Liver (tissue), 3 donors: Measurements from ENCODE around the gene GTPBP3.

Experiments used
- CTCF ChIP-seq: fragments of 150-350 bp; IDR thresholded peaks from 2 replicates; pipeline ENCODE4 v1.5.1; 2017; ENCODE audit warnings: improper control_type of control experiment, low read depth, low read length; ENCODE audit not compliant: missing input control
- EGR1 ChIP-seq, 2 donors: IDR thresholded peaks; 2 replicates each; pipeline ENCODE4 v1.6.1; 2016 to 2018; ENCODE audit warnings: antibody characterized with exemption in 2 of 2, low read depth in 2 of 2
- JUND ChIP-seq, 2 donors: IDR thresholded peaks; 2 replicates each; pipeline ENCODE4 v1.6.1; 2016; ENCODE audit warnings: antibody characterized with exemption in 2 of 2
- REST ChIP-seq: IDR thresholded peaks from 2 replicates; pipeline ENCODE4 v1.6.1; 2016; ENCODE audit warnings: antibody characterized with exemption, mild to moderate bottlenecking
- SP1 ChIP-seq: IDR thresholded peaks from 2 replicates; pipeline ENCODE4 v1.6.1; 2018; ENCODE audit warnings: antibody characterized with exemption, mild to moderate bottlenecking
- TAF1 ChIP-seq: conservative IDR thresholded peaks from 2 replicates; pipeline ENCODE4 v1.6.1; 2016; ENCODE audit warnings: antibody characterized with exemption, mild to moderate bottlenecking
- donor health status: healthy.
- donor health status: healthy.

DNA sequence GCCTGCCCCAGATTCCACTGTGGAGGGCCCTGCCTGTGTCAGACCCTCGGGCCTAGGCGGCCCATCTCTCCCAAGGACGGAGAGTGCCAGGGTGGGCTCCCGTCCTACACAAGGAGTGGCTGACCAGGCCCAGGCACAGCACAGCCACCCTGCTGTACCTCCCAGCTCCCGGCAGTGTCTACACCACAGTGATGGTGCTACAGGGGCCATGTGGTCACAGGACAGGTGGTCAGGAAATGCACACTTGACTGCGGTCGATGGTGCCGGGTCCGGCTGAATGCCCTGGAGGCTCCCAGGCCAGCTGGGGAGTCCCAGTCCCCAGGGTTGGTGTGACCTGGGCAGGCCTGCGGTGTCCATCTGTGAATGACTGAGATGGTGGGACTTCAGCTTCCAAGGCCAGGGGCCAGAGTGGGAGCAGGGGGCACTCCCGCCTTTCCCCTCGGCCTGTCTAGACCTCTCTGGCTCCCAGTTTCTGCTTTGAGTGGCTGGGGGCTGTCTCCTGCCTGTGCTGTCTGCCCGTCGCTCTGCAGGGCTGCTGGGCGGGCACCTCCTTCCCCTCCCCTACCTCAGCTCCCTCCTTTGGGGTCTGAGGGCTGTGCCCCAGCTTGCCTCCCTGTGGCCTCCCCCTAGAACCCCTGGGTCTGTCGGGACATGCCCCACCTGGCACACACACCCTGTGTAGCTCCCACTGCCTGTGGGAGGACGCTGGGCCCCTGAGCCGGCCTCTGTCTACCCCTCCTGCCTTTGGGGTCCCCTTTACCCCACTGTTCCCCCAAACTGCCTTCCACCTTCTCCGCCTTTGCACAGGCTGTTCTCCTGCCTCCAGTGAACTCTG lies 15.5 kb upstream of the GTPBP3 start:
- TF ChIP-seq CTCF = no peak
- no peak for TF ChIP-seq REST
- no peak for TF ChIP-seq SP1
- no peak for TF ChIP-seq EGR1 (IDR thresholded peaks at IDR 0.05; ENCODE audit: low read depth in 2 of 2)
- TF ChIP-seq TAF1 = no peak
- TF ChIP-seq JUND (IDR thresholded peaks at IDR 0.05) = no peak
